ENCODE data around the gene RPS25. TPM values are rescaled to one million over a fixed set of nuclear protein-coding genes. Genes with fewer than 3 reads are reported as not detected.
"Not testable (repeated sequence)": the region's sequence is repeated elsewhere in the genome, so short reads cannot be mapped to it uniquely, and the experiment has no call there.

RPS25 gene
- total RNA-seq, 2 experiments from 2014 or later: 1,395 to 1,648 TPM

GRCh38 chr11:119019996-119020395, 1.9 kb upstream of the RPS25 start:
- peaks cover 70% of the 10 kb centered on the region for H3K79me2 ChIP-seq (ENCODE audit: insufficient read depth, low read depth, low read length)
- POLR2A ChIA-PET: interaction anchor here (1.2 kb wide), 1 partner anchor 22 kb away, joined by 3 read pairs; the partner anchor contains the start of gene CENATAC
- no peak overlapping the region for H3K27ac ChIP-seq (ENCODE audit: low read depth, low read length, poor library complexity, severe bottlenecking)
- CTCF ChIA-PET (ENCODE audit: unreplicated experiment): no interaction called here
- no peaks in the 10 kb centered on the region for H3K9me2 ChIP-seq (ENCODE audit: insufficient read depth, low read length)
- H3K4me1 ChIP-seq (ENCODE audit: insufficient read depth, low read length, poor library complexity, severe bottlenecking): peaks cover 29% of the 10 kb centered on the region
- peaks cover 29% of the 10 kb centered on the region; the same call in 1 of the 2 replicates for H4K20me1 ChIP-seq (ENCODE audit: insufficient read depth, low read length)
- intact Hi-C loops (cut with micrococcal nuclease; ENCODE audit: unreplicated experiment): loop anchor here (2.0 kb wide), 2 partner anchors 75 to 83 kb away; a partner anchor contains a TSS
- no peak overlapping the region for H2AFZ ChIP-seq (ENCODE audit: low read length)
- peaks cover 82% of the 10 kb centered on the region for H3K36me3 ChIP-seq (ENCODE audit: insufficient read depth, low read length)
- H3K4me3 ChIP-seq (ENCODE audit: low read depth, low read length, poor library complexity, severe bottlenecking): peak overlapping the region; percentile 81
- H3K4me2 ChIP-seq (ENCODE audit: low read length): peak overlapping the region; percentile 84
- DNase-seq (ENCODE audit: low spot score): no peak
- BruUV-seq (replicated peaks): no TSS peak
- H3K9me3 ChIP-seq (ENCODE audit: low read length): no peaks in the 10 kb centered on the region
- TF ChIP-seq EZH2phosphoT487 (IDR thresholded peaks at IDR 0.05; ENCODE audit: borderline replicate concordance, low read depth, low read length): no peak
- TF ChIP-seq CTCF (conservative IDR thresholded peaks at IDR 0.05; ENCODE audit: low read length): no peak

GRCh38 chr11:119017377-119017776, 766 bp downstream of the RPS25 start:
- Histone ChIP-seq H4K20me1 (ENCODE audit: insufficient read depth, low read length) (peaks cover 29% of the 10 kb centered on the region; the same call in 1 of the 2 replicates), H3K4me3 (ENCODE audit: low read depth, low read length, poor library complexity, severe bottlenecking) (peak overlapping the region; percentile 81), H3K4me2 (ENCODE audit: low read length) (peak overlapping the region; percentile 84), H3K79me2 (ENCODE audit: insufficient read depth, low read depth, low read length) (peaks cover 69% of the 10 kb centered on the region), H3K27ac (ENCODE audit: low read depth, low read length, poor library complexity, severe bottlenecking) (peak overlapping the region; percentile 90), H3K36me3 (ENCODE audit: insufficient read depth, low read length) (peaks cover 80% of the 10 kb centered on the region), H3K4me1 (ENCODE audit: insufficient read depth, low read length, poor library complexity, severe bottlenecking) (peaks cover 29% of the 10 kb centered on the region)
- DNase-seq (ENCODE audit: low spot score); H2AFZ ChIP-seq (ENCODE audit: low read length); H3K9me2 ChIP-seq (ENCODE audit: insufficient read depth, low read length); intact Hi-C loops (cut with micrococcal nuclease; ENCODE audit: unreplicated experiment); CTCF ChIA-PET (ENCODE audit: unreplicated experiment); H3K9me3 ChIP-seq (ENCODE audit: low read length); BruUV-seq (replicated peaks): not testable (repeated sequence)
- POLR2A ChIA-PET: interaction anchor here (1.1 kb wide), 1 partner anchor 19 kb away, joined by 4 read pairs; no protein-coding TSS in a partner anchor

GRCh38 chr11:119016216-119017009, 1.7 kb downstream of the RPS25 start:
- H3K9me3 ChIP-seq (ENCODE audit: low read length): no peaks in the 10 kb centered on the region
- peaks cover 78% of the 10 kb centered on the region for H3K36me3 ChIP-seq (ENCODE audit: insufficient read depth, low read length)
- no peak overlapping the region for H2AFZ ChIP-seq (ENCODE audit: low read length)
- no peak for TF ChIP-seq EZH2phosphoT487 (IDR thresholded peaks at IDR 0.05; ENCODE audit: borderline replicate concordance, low read depth, low read length)
- TF ChIP-seq CTCF (conservative IDR thresholded peaks at IDR 0.05; ENCODE audit: low read length): no peak
- no peaks in the 10 kb centered on the region for H3K9me2 ChIP-seq (ENCODE audit: insufficient read depth, low read length)
- H3K4me3 ChIP-seq (ENCODE audit: low read depth, low read length, poor library complexity, severe bottlenecking): peak overlapping the region; percentile 81
- no peak for DNase-seq (ENCODE audit: low spot score)
- no TSS peak for BruUV-seq (replicated peaks)
- POLR2A ChIA-PET: interaction anchor here (0.6 to 2.3 kb wide), 5 partner anchors 14 to 317 kb away, joined by 4 to 10 read pairs (median 5); partner anchors contain the start of genes CENATAC and SLC37A4
- H4K20me1 ChIP-seq (ENCODE audit: insufficient read depth, low read length): peaks cover 29% of the 10 kb centered on the region; the same call in 1 of the 2 replicates
- H3K4me2 ChIP-seq (ENCODE audit: low read length): peak overlapping the region; percentile 84
- H3K4me1 ChIP-seq (ENCODE audit: insufficient read depth, low read length, poor library complexity, severe bottlenecking): peaks cover 29% of the 10 kb centered on the region
- H3K27ac ChIP-seq (ENCODE audit: low read depth, low read length, poor library complexity, severe bottlenecking): peak overlapping the region; percentile 90
- intact Hi-C loops (cut with micrococcal nuclease; ENCODE audit: unreplicated experiment): no loop called here
- CTCF ChIA-PET (ENCODE audit: unreplicated experiment): interaction anchor here (0.6 kb wide), 1 partner anchor 12 kb away, joined by 3 read pairs; no protein-coding TSS in a partner anchor
- H3K79me2 ChIP-seq (ENCODE audit: insufficient read depth, low read depth, low read length): peaks cover 64% of the 10 kb centered on the region

Measured in OCI-LY7 (cell line).